Ascending aorta (tissue), 2 donors: Measurements from ENCODE around the gene FAM3D. TPM values are rescaled to one million over a fixed set of nuclear protein-coding genes. Genes with fewer than 3 reads are reported as not detected.

Experiments
- DNase-seq, 2 donors: peaks; one replicate each; pipeline ENCODE4 v3.0.0-alpha.2; 2019; ENCODE audit warnings: low spot score in 2 of 2
- H3K27ac ChIP-seq, 2 donors: fragments of 200-600 bp; sonication (generic); one replicate each; pipeline ENCODE4 v1.5.1; 2016 to 2017; ENCODE audit warnings: mild to moderate bottlenecking in 1 of 2
- H3K27me3 ChIP-seq: fragments of 200-600 bp; sonication (generic); one replicate; pipeline ENCODE4 v1.5.1; 2017
- H3K36me3 ChIP-seq, 2 donors: fragments of 200-600 bp; sonication (generic); one replicate each; pipeline ENCODE4 v1.5.1; 2016
- H3K4me1 ChIP-seq, 2 donors: fragments of 200-600 bp; sonication (generic); one replicate each; pipeline ENCODE4 v1.5.1; 2016 to 2017; ENCODE audit warnings: mild to moderate bottlenecking in 1 of 2
- H3K4me3 ChIP-seq, 2 donors: fragments of 200-600 bp; sonication (generic); one replicate each; pipeline ENCODE4 v1.5.1; 2016 to 2017; ENCODE audit warnings: mild to moderate bottlenecking in 1 of 2
- H3K9me3 ChIP-seq, 2 donors: fragments of 200-600 bp; sonication (generic); one replicate each; pipeline ENCODE4 v1.5.1; 2016
- intact Hi-C: fragments of 100-400 bp; cut with DNase I; formaldehyde crosslinking; loops from one replicate; pipeline ENCODE4 v1.15.1; 2023
- total RNA-seq: library from RNA; depleted of rRNA; stranded (reverse); fragments of >200 nt; gene quantifications from one replicate; pipeline ENCODE4 v1.1.0, GENCODE V29; 2016
- TF ChIP-seq, protein P1 (sequence below), 3 experiments: fragments of 200-600 bp in 2 of 3; fragments of 450-650 bp in 1 of 3; sonication (generic) in 2 of 3; IDR thresholded peaks; one replicate each; pipeline ENCODE4 v1.5.1; 2016 to 2019; ENCODE audit warnings: antibody characterized with exemption in 3 of 3, mild to moderate bottlenecking in 1 of 3, moderate library complexity in 1 of 3

The FAM3D gene
- total RNA-seq, 1 donor from 2014 or later, result not detected

DNA sequence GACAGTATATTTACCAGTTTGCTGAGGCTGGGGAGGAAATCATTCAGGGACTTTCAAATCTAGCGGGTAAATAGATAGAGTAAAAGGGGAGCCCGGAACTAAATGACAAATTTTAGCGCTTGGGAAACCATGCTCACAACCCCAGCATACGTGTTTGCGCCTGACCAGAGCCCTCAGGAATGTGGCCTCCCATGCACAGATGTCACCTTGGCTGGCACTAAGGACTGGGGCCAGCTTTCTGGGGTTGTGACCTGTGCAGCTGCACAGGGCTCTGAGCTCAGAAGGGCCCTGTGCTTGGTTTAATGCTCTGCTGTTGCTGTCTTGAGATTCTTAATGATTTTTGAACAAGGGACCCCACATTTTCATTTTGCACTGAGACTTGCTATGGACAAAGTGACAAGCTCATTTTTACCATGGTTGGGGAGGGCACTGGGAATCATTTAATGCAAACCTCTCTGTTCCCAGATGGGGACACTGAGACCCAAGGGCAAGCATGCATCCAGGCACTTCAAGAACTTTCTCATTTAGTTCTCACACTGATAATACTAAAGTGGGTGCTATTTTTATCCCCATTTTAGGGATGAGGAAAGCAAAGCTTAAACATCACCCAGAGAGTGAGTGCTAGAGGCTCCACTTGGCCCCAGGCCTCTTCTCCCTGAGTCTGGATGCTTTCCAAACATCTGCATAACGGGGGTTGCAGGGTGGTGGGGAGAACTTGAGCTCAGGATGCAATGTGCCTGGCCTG, 45.3 kb downstream of the FAM3D start:
- intact Hi-C loops, result no loop called here
- H3K9me3 ChIP-seq, result no peaks in the 10 kb centered on the region
- DNase-seq, result no peak
- H3K27ac ChIP-seq, result no peak overlapping the region
- no peaks in the 10 kb centered on the region for H3K36me3 ChIP-seq
- H3K27me3 ChIP-seq, result no peaks in the 10 kb centered on the region
- no peaks in the 10 kb centered on the region for H3K4me1 ChIP-seq
- no peak overlapping the region for H3K4me3 ChIP-seq
- TF ChIP-seq, protein P1, sequence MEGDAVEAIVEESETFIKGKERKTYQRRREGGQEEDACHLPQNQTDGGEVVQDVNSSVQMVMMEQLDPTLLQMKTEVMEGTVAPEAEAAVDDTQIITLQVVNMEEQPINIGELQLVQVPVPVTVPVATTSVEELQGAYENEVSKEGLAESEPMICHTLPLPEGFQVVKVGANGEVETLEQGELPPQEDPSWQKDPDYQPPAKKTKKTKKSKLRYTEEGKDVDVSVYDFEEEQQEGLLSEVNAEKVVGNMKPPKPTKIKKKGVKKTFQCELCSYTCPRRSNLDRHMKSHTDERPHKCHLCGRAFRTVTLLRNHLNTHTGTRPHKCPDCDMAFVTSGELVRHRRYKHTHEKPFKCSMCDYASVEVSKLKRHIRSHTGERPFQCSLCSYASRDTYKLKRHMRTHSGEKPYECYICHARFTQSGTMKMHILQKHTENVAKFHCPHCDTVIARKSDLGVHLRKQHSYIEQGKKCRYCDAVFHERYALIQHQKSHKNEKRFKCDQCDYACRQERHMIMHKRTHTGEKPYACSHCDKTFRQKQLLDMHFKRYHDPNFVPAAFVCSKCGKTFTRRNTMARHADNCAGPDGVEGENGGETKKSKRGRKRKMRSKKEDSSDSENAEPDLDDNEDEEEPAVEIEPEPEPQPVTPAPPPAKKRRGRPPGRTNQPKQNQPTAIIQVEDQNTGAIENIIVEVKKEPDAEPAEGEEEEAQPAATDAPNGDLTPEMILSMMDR (IDR thresholded peaks at IDR 0.05), result no peak

DNA sequence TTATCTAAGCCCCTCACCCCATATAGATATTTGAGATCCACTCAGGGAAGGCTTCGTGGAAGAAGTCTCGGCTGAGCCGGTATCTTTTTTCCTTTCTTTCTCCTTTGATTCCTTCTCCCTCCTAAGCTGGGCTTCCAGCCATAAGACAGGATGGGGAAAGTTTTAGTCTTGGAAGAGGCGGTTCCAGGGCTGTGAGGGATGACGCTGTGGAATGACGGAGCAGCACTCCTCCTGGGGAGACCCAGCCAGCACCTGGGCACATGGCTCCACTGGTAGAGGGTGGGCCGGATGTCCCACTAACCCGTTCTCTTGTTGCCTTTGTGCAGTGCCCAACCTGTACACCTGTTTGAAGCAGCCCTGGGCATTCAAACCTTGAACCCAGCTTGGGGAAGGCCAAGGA, 46.2 kb downstream of the FAM3D start:
- intact Hi-C loops, result no loop called here
- no peak overlapping the region for H3K27ac ChIP-seq

DNA sequence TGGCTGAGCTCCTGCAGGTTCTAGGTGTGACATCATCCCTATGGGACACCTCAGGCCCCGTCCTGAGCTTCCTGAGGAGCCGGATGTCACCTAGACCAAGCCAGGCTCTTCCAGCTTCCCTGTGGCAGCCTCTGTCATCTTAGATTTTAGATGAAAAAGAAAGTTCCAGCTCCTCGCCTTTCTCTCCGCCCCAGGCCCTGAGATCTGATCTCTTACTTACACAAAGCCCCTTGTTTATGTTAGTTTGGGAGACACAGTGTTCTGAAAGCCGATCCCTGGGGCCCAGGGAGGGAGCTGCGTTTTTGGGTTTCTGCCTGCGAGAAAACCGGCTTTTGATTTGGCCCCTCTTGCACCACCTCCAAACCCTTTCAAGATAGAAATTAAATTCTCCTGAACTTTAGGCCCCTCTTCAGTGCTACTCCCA, 49.2 kb downstream of the FAM3D start:
- TF ChIP-seq, protein P1 (IDR thresholded peaks at IDR 0.05), result no peak
- no peaks in the 10 kb centered on the region for H3K27me3 ChIP-seq
- intact Hi-C loops, result no loop called here
- H3K27ac ChIP-seq, result no peak overlapping the region
- H3K4me1 ChIP-seq, result no peaks in the 10 kb centered on the region
- no peaks in the 10 kb centered on the region for H3K36me3 ChIP-seq
- no peak overlapping the region for H3K4me3 ChIP-seq
- no peaks in the 10 kb centered on the region for H3K9me3 ChIP-seq
- no peak for DNase-seq

More for the DNA sequence above, 46.2 kb downstream of the FAM3D start:
- H3K27me3 ChIP-seq, result no peaks in the 10 kb centered on the region
- H3K9me3 ChIP-seq, result no peaks in the 10 kb centered on the region
- DNase-seq, result no peak
- H3K4me3 ChIP-seq, result no peak overlapping the region
- no peaks in the 10 kb centered on the region for H3K4me1 ChIP-seq
- TF ChIP-seq, protein P1 (IDR thresholded peaks at IDR 0.05), result no peak
- no peaks in the 10 kb centered on the region for H3K36me3 ChIP-seq

DNA sequence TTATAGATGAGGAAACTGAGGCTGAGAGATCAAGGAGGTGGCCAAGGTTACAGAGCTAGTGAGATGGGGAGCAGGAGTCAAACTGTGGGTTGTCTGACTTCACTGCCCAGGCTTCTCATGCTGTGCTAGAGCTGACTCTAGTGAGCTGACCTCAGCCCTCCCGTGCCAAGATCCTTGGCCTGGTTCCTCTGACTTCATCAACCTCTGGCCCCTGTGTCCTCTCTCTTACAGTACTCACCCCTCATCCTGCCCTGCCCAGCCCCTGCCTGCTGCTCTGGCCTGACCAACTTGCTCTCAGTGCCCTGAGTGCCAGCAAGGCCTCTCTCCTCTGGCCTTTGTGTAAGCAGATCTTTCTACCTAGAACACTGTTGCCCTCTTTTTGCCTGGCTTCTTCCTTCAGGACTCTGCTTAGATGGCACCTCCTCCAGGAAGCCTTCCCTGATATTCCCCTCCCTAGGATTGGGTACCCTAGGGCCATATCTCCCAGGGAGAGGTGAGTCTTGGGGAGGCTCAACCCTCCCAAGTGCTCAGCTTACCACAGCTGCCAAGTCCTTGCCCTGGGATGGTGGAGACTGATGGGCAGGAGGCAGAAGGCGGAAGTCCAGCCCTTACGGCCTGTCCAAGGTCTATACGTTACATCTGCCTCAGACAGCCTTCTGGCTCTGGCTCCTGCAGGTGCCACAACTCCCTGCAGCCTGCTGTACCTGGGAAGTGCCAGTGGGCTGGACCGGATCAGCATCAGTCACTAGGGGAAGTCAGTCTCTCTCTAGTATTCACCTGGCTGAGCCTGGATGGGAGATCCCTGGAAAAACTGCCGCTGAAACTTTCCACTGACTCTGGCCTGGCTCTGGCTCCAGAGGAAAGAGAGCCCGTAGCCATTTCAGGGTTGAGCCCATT, 53.1 kb downstream of the FAM3D start:
- Histone ChIP-seq H3K4me1 (no peaks in the 10 kb centered on the region), H3K4me3 (no peak overlapping the region), H3K27me3 (no peaks in the 10 kb centered on the region), H3K9me3 (no peaks in the 10 kb centered on the region), H3K27ac (no peak overlapping the region), H3K36me3 (no peaks in the 10 kb centered on the region)
- no peak for DNase-seq
- intact Hi-C loops, result no loop called here
- TF ChIP-seq, protein P1 (IDR thresholded peaks at IDR 0.05), result no peak

DNA sequence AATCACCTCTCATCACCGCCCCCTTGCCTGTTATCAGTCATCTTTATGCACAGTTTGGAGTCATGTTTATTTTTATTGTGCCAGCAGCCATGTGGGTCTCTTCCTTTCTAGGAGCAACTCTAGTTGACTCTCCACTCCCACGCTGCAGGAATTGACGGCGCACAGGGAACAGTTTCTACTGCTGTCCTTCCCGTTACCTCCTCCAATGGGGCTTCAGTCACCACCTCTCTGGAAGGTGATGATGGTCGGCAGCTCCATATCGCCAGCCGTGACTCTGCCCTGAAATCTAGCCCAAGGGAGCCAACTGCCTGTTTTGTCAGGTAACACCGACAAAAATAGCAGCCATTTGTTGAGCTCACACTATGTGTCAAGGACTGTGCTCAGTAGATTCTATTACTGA, 53.7 kb downstream of the FAM3D start:
- no peaks in the 10 kb centered on the region for H3K4me1 ChIP-seq
- no peak overlapping the region for H3K4me3 ChIP-seq
- no peak for DNase-seq
- H3K36me3 ChIP-seq, result no peaks in the 10 kb centered on the region
- no peaks in the 10 kb centered on the region for H3K9me3 ChIP-seq
- no peak overlapping the region for H3K27ac ChIP-seq
- no peaks in the 10 kb centered on the region for H3K27me3 ChIP-seq
- intact Hi-C loops, result no loop called here
- TF ChIP-seq, protein P1 (IDR thresholded peaks at IDR 0.05), result no peak
